Parathyroid adenoma (tissue), 2 donors: ENCODE data around the gene ZNF428.

Source experiments
- H2AFZ ChIP-seq: fragments of 300-600 bp; sonication (generic); one replicate; pipeline ENCODE4 v1.7.0; 2017; ENCODE audit warnings: antibody characterized with exemption, mild to moderate bottlenecking
- H3K27ac ChIP-seq: fragments of 300-600 bp; sonication (generic); one replicate; pipeline ENCODE4 v1.7.0; 2017
- H3K27me3 ChIP-seq: fragments of 300-600 bp; sonication (generic); one replicate; pipeline ENCODE4 v1.7.0; 2017; ENCODE audit warnings: low read length; ENCODE audit not compliant: control insufficient read depth, insufficient read depth
- H3K36me3 ChIP-seq: fragments of 300-600 bp; sonication (generic); one replicate; pipeline ENCODE4 v1.7.0; 2017; ENCODE audit warnings: low read length; ENCODE audit not compliant: control insufficient read depth, insufficient read depth
- H3K4me1 ChIP-seq: fragments of 300-600 bp; sonication (generic); one replicate; pipeline ENCODE4 v1.7.0; 2017; ENCODE audit warnings: control low read depth
- H3K4me2 ChIP-seq: fragments of 300-600 bp; sonication (generic); one replicate; pipeline ENCODE4 v1.7.0; 2017; ENCODE audit warnings: low read length
- H3K4me3 ChIP-seq: fragments of 300-600 bp; sonication (generic); one replicate; pipeline ENCODE4 v1.7.0; 2017; ENCODE audit warnings: low read depth, low read length
- H3K79me2 ChIP-seq: fragments of 300-600 bp; sonication (generic); one replicate; pipeline ENCODE4 v1.7.0; 2017; ENCODE audit warnings: control low read depth
- H3K9ac ChIP-seq: fragments of 300-600 bp; sonication (generic); one replicate; pipeline ENCODE4 v1.7.0; 2017; ENCODE audit warnings: mild to moderate bottlenecking
- H3K9me3 ChIP-seq: fragments of 300-600 bp; sonication (generic); one replicate; pipeline ENCODE4 v1.7.0; 2017; ENCODE audit warnings: low read length; ENCODE audit not compliant: control insufficient read depth
- TF ChIP-seq, protein P1 (sequence below): fragments of 300-600 bp; sonication (generic); IDR thresholded peaks from one replicate; pipeline ENCODE4 v1.7.0; 2017; ENCODE audit warnings: antibody characterized with exemption, mild to moderate bottlenecking
- donor health status: primary hyperparathyroidism.

ZNF428 gene

DNA sequence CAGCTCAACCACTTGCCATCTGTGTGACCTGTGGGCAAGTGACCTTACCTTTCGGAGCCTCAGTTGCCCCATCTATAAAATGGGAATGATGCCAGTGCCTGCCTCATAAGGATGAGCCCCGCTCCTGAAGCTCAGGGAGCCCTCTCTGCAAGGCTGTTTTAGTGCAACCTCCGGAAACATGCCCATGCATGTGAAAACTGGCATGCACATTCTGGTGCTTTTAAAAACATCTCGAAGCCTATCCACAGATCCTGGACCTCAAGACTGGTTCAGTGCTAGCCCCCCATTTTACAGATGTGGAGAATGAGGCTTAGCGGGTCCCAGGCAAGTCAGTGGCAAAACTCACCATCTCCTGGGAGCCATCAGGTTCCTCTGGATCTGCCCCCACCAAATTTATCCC is 14.6 kb upstream of the ZNF428 start:
- H3K36me3 ChIP-seq, result no peaks in the 10 kb centered on the region
- H3K9me3 ChIP-seq, result no peaks in the 10 kb centered on the region
- peaks cover 13% of the 10 kb centered on the region for H3K4me1 ChIP-seq
- peak overlapping the region; percentile 24 for H3K4me2 ChIP-seq
- H3K4me3 ChIP-seq, result peak overlapping the region; percentile 62
- no peak overlapping the region for H2AFZ ChIP-seq
- H3K27ac ChIP-seq, result peak overlapping the region; percentile 94
- no peak overlapping the region for H3K9ac ChIP-seq
- TF ChIP-seq, protein P1, sequence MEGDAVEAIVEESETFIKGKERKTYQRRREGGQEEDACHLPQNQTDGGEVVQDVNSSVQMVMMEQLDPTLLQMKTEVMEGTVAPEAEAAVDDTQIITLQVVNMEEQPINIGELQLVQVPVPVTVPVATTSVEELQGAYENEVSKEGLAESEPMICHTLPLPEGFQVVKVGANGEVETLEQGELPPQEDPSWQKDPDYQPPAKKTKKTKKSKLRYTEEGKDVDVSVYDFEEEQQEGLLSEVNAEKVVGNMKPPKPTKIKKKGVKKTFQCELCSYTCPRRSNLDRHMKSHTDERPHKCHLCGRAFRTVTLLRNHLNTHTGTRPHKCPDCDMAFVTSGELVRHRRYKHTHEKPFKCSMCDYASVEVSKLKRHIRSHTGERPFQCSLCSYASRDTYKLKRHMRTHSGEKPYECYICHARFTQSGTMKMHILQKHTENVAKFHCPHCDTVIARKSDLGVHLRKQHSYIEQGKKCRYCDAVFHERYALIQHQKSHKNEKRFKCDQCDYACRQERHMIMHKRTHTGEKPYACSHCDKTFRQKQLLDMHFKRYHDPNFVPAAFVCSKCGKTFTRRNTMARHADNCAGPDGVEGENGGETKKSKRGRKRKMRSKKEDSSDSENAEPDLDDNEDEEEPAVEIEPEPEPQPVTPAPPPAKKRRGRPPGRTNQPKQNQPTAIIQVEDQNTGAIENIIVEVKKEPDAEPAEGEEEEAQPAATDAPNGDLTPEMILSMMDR, result no peak
- H3K27me3 ChIP-seq, result no peaks in the 10 kb centered on the region
- peaks cover 24% of the 10 kb centered on the region for H3K79me2 ChIP-seq

DNA sequence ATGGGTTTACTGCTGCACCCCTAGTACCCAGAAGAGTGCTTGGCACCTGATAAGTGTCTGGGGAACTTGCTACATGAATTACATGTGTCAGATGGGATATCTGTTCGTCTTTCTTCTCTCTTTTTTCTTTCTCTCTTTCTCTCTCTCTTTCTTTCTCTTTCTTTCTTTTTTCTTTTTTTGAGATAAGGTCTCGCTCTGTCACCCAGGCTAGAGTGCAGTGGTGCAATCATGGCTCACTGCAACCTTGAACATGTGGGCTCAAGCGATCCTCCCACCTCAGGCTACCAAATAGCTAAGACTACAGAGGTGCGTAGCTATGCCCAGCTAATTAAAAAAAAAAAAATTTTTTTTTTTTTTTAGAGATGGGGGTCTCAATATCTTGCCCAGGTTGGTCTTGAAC is 14.1 kb upstream of the ZNF428 start:
- peaks cover 26% of the 10 kb centered on the region for H3K79me2 ChIP-seq
- peak overlapping the region; percentile 32 for H3K27ac ChIP-seq
- H3K9ac ChIP-seq, result no peak overlapping the region
- H3K9me3 ChIP-seq, result no peaks in the 10 kb centered on the region
- H3K4me3 ChIP-seq, result no peak overlapping the region
- no peaks in the 10 kb centered on the region for H3K27me3 ChIP-seq
- no peaks in the 10 kb centered on the region for H3K36me3 ChIP-seq
- TF ChIP-seq, protein P1, result no peak
- H3K4me1 ChIP-seq, result peaks cover 13% of the 10 kb centered on the region
- H3K4me2 ChIP-seq, result no peak overlapping the region
- no peak overlapping the region for H2AFZ ChIP-seq

DNA sequence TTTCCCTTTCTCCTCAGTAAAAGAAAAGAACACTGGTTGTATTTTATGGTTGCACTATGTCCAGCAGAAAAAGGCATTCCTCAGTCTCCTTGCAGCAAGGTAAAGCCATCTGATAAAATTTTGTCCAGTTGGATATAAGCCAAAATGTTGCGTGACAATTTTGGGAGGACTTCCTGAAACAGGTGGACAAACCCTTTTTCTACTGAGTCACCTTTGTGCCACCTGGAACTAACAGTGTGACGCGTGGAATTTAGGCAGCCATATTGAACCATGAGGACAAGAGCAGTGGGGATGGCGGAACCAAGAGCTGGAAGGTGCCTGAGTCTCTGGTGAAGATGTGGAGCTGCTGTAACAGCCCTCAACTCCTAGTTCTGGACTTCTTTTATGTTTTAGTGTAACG is 12.1 kb upstream of the ZNF428 start:
- no peaks in the 10 kb centered on the region for H3K27me3 ChIP-seq
- peaks cover 13% of the 10 kb centered on the region for H3K4me1 ChIP-seq
- peaks cover 30% of the 10 kb centered on the region for H3K79me2 ChIP-seq
- H3K27ac ChIP-seq, result no peak overlapping the region
- no peak overlapping the region for H3K4me2 ChIP-seq
- no peaks in the 10 kb centered on the region for H3K36me3 ChIP-seq
- TF ChIP-seq, protein P1, result no peak
- H2AFZ ChIP-seq, result no peak overlapping the region
- no peak overlapping the region for H3K4me3 ChIP-seq
- H3K9me3 ChIP-seq, result no peaks in the 10 kb centered on the region
- no peak overlapping the region for H3K9ac ChIP-seq

DNA sequence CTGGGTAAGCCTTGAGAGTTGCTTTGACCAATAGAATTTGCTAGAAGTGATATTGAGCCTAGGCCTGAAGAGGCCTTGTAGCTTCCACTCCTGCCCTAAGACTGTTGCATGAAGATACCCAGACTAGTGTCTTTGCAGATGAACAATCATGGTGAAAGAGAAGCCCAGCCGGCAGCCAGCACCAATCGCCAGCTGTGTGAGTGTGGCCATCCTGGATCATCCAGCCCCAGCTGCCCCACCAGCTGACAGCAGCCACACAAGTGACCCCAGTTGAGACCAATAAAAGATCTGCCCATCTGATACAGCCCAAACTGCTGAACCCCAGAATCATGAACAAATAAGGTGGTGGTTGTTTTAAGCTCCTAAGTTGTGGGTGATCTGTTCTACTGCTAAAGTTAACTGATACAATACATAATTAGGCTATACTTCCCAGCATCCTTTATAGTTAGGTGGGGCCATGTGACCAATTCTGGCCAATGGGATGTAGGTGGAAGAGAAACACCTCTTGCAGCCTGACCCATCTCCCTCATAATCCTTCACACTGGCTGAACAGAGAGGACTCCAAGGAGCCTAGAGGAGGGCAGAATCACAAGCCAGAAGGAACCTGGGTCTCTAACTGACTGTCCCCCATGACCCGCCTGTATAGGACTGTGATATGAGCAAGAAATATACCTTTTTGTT is 9.4 kb upstream of the ZNF428 start:
- H3K79me2 ChIP-seq, result peaks cover 25% of the 10 kb centered on the region
- TF ChIP-seq, protein P1, result no peak
- no peaks in the 10 kb centered on the region for H3K36me3 ChIP-seq
- no peaks in the 10 kb centered on the region for H3K27me3 ChIP-seq
- no peak overlapping the region for H2AFZ ChIP-seq
- H3K4me2 ChIP-seq, result no peak overlapping the region
- no peaks in the 10 kb centered on the region for H3K9me3 ChIP-seq
- H3K4me1 ChIP-seq, result peaks cover 6% of the 10 kb centered on the region
- no peak overlapping the region for H3K9ac ChIP-seq
- H3K4me3 ChIP-seq, result no peak overlapping the region
- no peak overlapping the region for H3K27ac ChIP-seq

DNA sequence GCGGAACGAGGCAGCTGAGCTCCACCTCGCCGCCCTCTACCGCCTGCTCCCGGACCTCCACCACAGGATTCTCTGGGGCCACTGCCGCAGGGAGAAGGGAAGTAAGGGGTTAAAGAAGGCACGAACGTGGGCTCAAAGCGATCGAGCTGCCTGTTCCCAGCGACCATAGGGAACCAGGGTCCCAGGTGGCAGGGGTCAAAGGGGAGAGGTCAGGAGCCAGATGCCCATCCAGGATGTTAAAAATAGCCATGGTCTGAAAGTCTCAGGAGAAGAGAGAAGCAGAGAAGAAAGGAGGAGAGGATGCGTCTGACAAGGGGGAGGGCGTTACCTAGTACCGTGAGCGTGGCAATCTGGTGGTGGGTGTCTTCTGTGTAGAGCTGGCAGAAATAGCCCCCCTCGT is 7.4 kb upstream of the ZNF428 start:
- no peak overlapping the region for H3K27ac ChIP-seq
- H3K79me2 ChIP-seq, result peaks cover 19% of the 10 kb centered on the region
- TF ChIP-seq, protein P1, result no peak
- H3K4me3 ChIP-seq, result no peak overlapping the region
- H3K27me3 ChIP-seq, result no peaks in the 10 kb centered on the region
- no peak overlapping the region for H2AFZ ChIP-seq
- no peak overlapping the region for H3K4me2 ChIP-seq
- no peaks in the 10 kb centered on the region for H3K9me3 ChIP-seq
- H3K36me3 ChIP-seq, result no peaks in the 10 kb centered on the region
- H3K9ac ChIP-seq, result no peak overlapping the region
- H3K4me1 ChIP-seq, result no peaks in the 10 kb centered on the region
